Loucy (cell line): ENCODE results near the gene ZNF800.

Experiments
- H2AFZ ChIP-seq: fragments of 200-600 bp; sonication (generic); 2 replicates; pipeline ENCODE4 v1.6.0; 2016; ENCODE audit warnings: antibody characterized with exemption, mild to moderate bottlenecking, low read length, moderate library complexity
- H3F3A ChIP-seq: fragments of 200-600 bp; 2 replicates; pipeline ENCODE4 v1.6.0; 2016; ENCODE audit warnings: antibody characterized with exemption, low read depth, mild to moderate bottlenecking
- H3K27me3 ChIP-seq: fragments of 200-600 bp; sonication (generic); 2 replicates; pipeline ENCODE4 v1.6.1; 2014; ENCODE audit warnings: low read length, mild to moderate bottlenecking; ENCODE audit not compliant: insufficient read depth, poor library complexity, severe bottlenecking
- H3K36me3 ChIP-seq: fragments of 200-600 bp; sonication (generic); 2 replicates; pipeline ENCODE4 v1.6.1; 2016; ENCODE audit warnings: low read length; ENCODE audit not compliant: insufficient read depth
- H3K4me1 ChIP-seq: fragments of 200-600 bp; sonication (generic); 2 replicates; pipeline ENCODE4 v1.5.1; 2014; ENCODE audit warnings: low read length, mild to moderate bottlenecking; ENCODE audit not compliant: insufficient read depth, poor library complexity, severe bottlenecking
- H3K4me2 ChIP-seq: fragments of 200-600 bp; sonication (generic); 2 replicates; pipeline ENCODE4 v1.6.0; 2014; ENCODE audit warnings: antibody characterized with exemption, low read length, low read depth, mild to moderate bottlenecking; ENCODE audit not compliant: poor library complexity, severe bottlenecking
- H3K4me3 ChIP-seq: fragments of 200-600 bp; sonication (generic); 2 replicates; pipeline ENCODE4 v1.5.1; 2014; ENCODE audit warnings: low read length, mild to moderate bottlenecking, mixed read lengths; ENCODE audit not compliant: poor library complexity, severe bottlenecking
- H3K79me2 ChIP-seq: fragments of 200-600 bp; sonication (generic); 2 replicates; pipeline ENCODE4 v1.6.1; 2014; ENCODE audit warnings: low read length; ENCODE audit not compliant: insufficient read depth
- H3K9ac ChIP-seq: fragments of 200-600 bp; sonication (generic); 2 replicates; pipeline ENCODE4 v1.6.0; 2014; ENCODE audit warnings: mild to moderate bottlenecking, low read depth, low read length, moderate library complexity; ENCODE audit not compliant: poor library complexity, severe bottlenecking
- H3K9me2 ChIP-seq: fragments of 200-600 bp; sonication (generic); replicated peaks from 2 replicates; pipeline ENCODE4 v1.6.1; 2016; ENCODE audit warnings: low read depth, low read length, mixed read lengths
- H3K9me3 ChIP-seq: fragments of 200-600 bp; sonication (generic); 2 replicates; pipeline ENCODE4 v1.6.1; 2014; ENCODE audit warnings: mild to moderate bottlenecking, antibody characterized with exemption, low read length, low read depth; ENCODE audit not compliant: insufficient read depth
- H4K20me1 ChIP-seq: fragments of 200-600 bp; sonication (generic); 2 replicates; pipeline ENCODE4 v1.6.0; 2014; ENCODE audit warnings: antibody characterized with exemption, low read length, mild to moderate bottlenecking; ENCODE audit not compliant: insufficient read depth, poor library complexity, severe bottlenecking
- CTCF ChIP-seq: fragments of 200-600 bp; sonication (generic); conservative IDR thresholded peaks from 2 replicates; pipeline ENCODE4 v1.5.1; 2014; ENCODE audit warnings: mild to moderate bottlenecking, antibody characterized with exemption, low read length
- EZH2phosphoT487 ChIP-seq: fragments of 200-600 bp; IDR thresholded peaks from 2 replicates; pipeline ENCODE4 v1.6.1; 2018; ENCODE audit warnings: antibody characterized with exemption, mild to moderate bottlenecking, moderate library complexity, borderline replicate concordance

The ZNF800 gene

GRCh38 chr7:127342596-127342995 lies 49.9 kb downstream of the ZNF800 start:
- Histone ChIP-seq H3K4me1 (no peaks in the 10 kb centered on the region), H3K4me2 (no peak overlapping the region), H3K36me3 (no peaks in the 10 kb centered on the region), H3K9me3 (no peaks in the 10 kb centered on the region), H2AFZ (no peak overlapping the region), H3K79me2 (no peaks in the 10 kb centered on the region), H3K27me3 (no peaks in the 10 kb centered on the region), H3K9me2 (no peaks in the 10 kb centered on the region), H3K4me3 (no peak overlapping the region), H3F3A (no peaks in the 10 kb centered on the region), H4K20me1 (no peaks in the 10 kb centered on the region), H3K9ac (no peak overlapping the region)
- TF ChIP-seq CTCF: no peak
- no peak for TF ChIP-seq EZH2phosphoT487

GRCh38 chr7:127338122-127338521 lies 54.4 kb downstream of the ZNF800 start:
- H3K9me3 ChIP-seq: no peaks in the 10 kb centered on the region
- no peaks in the 10 kb centered on the region for H3K9me2 ChIP-seq
- no peak overlapping the region for H3K9ac ChIP-seq
- H4K20me1 ChIP-seq: no peaks in the 10 kb centered on the region
- H3F3A ChIP-seq: no peaks in the 10 kb centered on the region
- H3K4me3 ChIP-seq: no peak overlapping the region
- H3K79me2 ChIP-seq: no peaks in the 10 kb centered on the region
- TF ChIP-seq EZH2phosphoT487 (no peak), CTCF (no peak)
- no peaks in the 10 kb centered on the region for H3K4me1 ChIP-seq
- H2AFZ ChIP-seq: no peak overlapping the region
- no peaks in the 10 kb centered on the region for H3K27me3 ChIP-seq
- H3K4me2 ChIP-seq: no peak overlapping the region
- no peaks in the 10 kb centered on the region for H3K36me3 ChIP-seq

GRCh38 chr7:127337581-127337980 lies 54.9 kb downstream of the ZNF800 start:
- H3K27me3 ChIP-seq: no peaks in the 10 kb centered on the region
- H3K4me3 ChIP-seq: no peak overlapping the region
- H3K4me2 ChIP-seq: no peak overlapping the region
- H3K9ac ChIP-seq: no peak overlapping the region
- no peaks in the 10 kb centered on the region for H3F3A ChIP-seq
- no peaks in the 10 kb centered on the region for H3K9me2 ChIP-seq
- H3K4me1 ChIP-seq: no peaks in the 10 kb centered on the region
- no peaks in the 10 kb centered on the region for H4K20me1 ChIP-seq
- H3K9me3 ChIP-seq: no peaks in the 10 kb centered on the region
- H3K36me3 ChIP-seq: no peaks in the 10 kb centered on the region
- H3K79me2 ChIP-seq: no peaks in the 10 kb centered on the region
- H2AFZ ChIP-seq: no peak overlapping the region
- TF ChIP-seq CTCF: no peak
- no peak for TF ChIP-seq EZH2phosphoT487
